HG03060 (cell line): ENCODE data around the gene POTEM.
"Not testable (repeated sequence)": the region's sequence is repeated elsewhere in the genome, so short reads cannot be mapped to it uniquely, and the experiment has no call there.

Source experiments
- ATAC-seq: cut with Tn5 transposase; IDR thresholded peaks from one replicate; pipeline ENCODE4 v1.9.1; 2021; ENCODE audit warnings: low read depth, moderate number of reproducible peaks; ENCODE audit not compliant: unreplicated experiment

The POTEM gene

GRCh38 chr14:18967134-18967533 lies at the start of gene POTEM:
POTEM (plus strand) TSS chr14:18967434; CDS start chr14:18967486, 52 bp downstream.
- not testable (repeated sequence) for ATAC-seq

DNA sequence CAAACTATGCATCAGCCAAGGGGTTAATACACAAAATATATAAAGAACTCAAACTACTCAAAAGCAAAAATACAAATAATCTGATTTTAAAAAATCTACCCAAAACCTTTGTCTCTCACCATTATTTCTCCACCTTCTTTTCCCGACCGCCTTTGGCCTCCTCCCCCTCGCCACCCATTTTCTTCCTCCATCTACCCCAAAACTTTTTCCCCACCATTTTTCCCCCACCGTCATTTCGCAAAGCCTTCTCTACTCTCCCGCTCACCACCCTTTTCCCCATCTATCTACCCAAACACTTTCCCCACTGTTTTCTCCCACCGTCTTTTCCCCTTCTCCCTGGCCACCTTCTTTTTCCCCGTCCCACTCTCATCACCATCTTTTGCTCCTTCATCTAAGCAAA lies 48.9 kb upstream of the POTEM start:
- not testable (repeated sequence) for ATAC-seq

DNA sequence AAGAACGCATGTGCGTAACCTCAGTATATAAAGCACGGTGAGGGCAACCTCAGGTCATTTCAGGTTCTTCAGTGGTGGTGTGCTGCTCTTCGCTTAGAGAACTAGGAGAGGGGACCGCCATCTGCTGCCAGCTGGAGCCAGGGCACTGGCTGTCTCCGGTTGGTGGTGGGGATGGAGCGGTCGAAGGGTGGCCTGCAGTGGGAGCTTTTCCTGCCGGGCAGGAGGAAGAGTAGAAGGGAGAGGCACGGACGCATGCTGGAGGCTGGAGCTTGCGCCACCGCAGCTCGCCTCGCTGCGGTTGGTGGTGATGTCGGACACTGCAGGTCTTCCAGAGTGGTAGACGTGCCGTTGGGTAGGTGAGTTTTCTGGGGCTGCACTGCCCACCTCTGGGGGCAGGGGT lies 47.2 kb upstream of the POTEM start:
- ATAC-seq = not testable (repeated sequence)

DNA sequence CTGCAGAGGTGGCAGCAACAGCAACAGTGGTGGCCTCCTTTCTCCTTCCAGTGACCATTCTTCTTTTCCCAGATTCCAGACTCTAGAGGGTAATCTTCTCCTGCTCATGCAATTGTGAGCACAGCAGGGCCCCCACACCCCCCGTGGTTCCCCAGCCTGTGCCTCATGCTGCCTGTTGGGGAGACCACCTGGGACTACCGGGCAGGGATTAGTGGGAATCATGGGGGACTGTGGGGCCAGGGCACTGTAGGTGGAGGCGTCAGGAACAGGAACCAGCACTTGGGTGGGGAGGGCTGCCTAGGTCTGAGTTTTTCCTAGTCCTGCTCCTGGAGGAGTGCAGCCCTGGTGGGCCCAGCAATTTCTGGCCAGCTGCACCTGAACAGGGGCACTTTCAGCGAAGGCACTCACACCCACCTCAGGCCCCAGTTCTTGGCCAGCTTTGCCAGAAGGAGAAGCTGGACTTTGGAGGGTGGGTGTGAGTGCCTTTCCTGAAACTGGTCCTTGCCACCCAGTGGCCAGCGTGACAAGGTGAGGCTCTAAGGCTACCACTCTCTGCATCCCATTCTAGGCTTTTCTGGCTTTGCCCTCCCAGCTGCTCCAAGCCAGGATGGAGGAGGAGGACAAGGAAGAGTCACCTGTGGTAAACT lies 46.1 kb upstream of the POTEM start:
- not testable (repeated sequence) for ATAC-seq

DNA sequence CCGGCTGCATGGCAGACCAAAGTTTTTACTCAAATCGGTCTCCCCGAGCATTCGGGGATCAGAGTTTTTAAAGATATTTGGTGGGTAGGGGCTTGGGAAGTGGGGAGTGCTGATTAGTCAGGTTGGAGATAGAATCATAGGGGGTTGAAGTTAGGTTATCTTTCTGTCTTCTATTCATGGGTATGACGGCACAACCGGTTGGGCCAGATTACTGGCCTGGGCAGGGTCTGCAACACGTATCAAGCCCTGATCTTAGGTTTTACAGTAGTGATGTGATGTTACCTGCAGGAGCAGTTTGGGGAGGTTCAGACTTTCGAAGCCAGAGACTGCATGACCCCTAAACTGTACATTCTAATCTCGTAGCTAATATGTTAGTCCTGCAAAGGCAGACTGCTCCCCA lies 30.4 kb upstream of the POTEM start:
- not testable (repeated sequence) for ATAC-seq

DNA sequence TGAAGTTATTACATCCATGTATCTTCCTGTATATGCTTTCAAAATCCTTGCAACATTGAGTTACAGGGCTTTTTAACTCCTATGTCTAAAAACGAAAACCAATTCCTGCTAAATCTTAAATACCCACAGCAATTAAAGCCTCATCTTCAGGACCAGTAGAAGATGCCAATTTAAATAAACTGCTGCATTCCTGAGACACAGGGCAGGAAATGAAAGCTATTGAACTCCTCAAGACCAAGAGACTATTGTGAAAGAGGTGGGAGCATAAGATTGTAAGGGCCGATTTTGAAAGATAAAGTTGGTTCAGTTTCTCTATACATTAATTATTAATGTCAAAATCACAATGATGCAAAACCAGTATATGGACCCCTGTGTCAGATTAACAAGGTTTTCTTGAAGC lies 28.5 kb upstream of the POTEM start:
- not testable (repeated sequence) for ATAC-seq

GRCh38 chr14:18949939-18950338 lies 17.3 kb upstream of the POTEM start:
- not testable (repeated sequence) for ATAC-seq

GRCh38 chr14:18953085-18953484 lies 14.1 kb upstream of the POTEM start:
- not testable (repeated sequence) for ATAC-seq

- not testable (repeated sequence) for ATAC-seq
Observed at GRCh38 chr14:18955816-18956215, 11.4 kb upstream of the POTEM start.

- not testable (repeated sequence) for ATAC-seq
Observed at GRCh38 chr14:18961576-18961975, 5.7 kb upstream of the POTEM start.

DNA sequence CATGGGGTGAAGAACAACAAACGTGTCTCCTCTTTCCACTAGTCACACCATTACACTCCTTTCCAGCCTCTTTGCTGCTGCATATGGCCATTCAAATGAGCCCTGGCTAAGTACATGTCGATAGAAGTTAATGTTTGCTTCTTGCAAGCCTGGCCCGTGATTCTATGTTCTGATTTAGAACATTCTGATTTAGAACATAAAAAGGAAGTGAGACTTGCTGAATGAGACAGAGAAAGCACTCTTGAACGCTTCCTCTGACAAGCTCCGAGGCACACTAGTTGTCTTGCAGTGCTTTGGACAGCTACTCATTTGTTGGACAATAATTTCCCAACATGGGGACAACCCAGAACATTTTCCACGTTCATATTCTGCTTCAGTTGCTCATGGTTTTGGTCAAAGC lies 5.1 kb upstream of the POTEM start:
- not testable (repeated sequence) for ATAC-seq

GRCh38 chr14:18963276-18963675 lies 4.0 kb upstream of the POTEM start:
- ATAC-seq = not testable (repeated sequence)

- not testable (repeated sequence) for ATAC-seq
Observed at GRCh38 chr14:18964878-18965277, 2.4 kb upstream of the POTEM start.

DNA sequence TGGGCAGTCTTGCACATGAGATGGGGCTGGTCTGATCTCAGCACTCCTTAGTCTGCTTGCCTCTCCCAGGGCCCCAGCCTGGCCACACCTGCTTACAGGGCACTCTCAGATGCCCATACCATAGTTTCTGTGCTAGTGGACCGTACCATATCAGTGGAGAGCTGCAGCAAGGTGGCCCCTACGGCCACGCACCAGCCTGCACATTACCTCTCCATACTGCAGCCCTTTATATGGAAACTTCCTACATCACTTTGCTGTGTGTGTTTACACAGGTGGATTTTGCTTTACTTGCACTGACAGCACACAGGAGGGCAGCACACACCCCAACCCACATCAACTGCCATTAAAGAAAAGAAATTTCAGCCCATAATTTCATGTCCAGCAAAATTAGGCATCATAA lies 35.3 kb downstream of the POTEM start:
- not testable (repeated sequence) for ATAC-seq

DNA sequence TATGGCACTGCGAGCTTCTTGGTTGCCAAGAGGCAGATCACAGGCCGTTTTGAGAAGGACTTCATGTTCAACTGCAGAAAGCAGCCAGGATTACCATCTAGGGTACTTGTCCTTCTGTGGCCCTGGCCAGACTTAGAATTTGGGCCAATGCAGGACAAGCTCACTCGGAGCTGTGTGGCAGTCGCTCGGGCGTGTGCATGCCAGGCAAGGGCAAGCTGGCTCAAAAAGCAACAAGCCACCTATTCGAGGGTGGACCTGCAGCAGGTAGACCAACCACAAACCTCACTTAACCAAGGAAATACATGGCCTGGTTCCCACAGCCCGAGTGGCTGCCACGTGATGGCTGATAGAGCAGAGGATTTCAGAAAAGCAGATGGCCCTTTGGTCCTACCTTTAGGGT lies 39.3 kb downstream of the POTEM start:
- not testable (repeated sequence) for ATAC-seq

DNA sequence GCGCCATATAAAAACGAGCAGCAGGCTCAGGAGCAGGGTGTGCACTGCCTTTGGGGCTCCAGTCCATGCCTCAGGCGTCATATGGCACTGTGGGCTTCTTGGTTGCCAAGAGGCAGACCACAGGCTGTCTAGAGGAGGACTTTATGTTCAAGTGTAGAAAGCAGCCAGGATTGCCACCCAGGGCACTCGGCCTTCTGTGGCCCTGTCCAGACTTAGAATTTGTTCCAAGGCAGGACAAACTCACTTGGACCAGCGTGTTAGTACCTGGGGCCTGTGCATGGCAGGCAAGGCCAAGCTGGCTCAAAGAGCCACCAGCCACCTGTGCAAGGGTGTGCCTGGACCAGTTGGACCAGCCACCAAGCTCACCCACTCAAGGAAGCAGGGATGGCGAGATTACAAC lies 40.4 kb downstream of the POTEM start:
- ATAC-seq = not testable (repeated sequence)

GRCh38 chr14:19011029-19011428 lies 43.8 kb downstream of the POTEM start:
- ATAC-seq = not testable (repeated sequence)

DNA sequence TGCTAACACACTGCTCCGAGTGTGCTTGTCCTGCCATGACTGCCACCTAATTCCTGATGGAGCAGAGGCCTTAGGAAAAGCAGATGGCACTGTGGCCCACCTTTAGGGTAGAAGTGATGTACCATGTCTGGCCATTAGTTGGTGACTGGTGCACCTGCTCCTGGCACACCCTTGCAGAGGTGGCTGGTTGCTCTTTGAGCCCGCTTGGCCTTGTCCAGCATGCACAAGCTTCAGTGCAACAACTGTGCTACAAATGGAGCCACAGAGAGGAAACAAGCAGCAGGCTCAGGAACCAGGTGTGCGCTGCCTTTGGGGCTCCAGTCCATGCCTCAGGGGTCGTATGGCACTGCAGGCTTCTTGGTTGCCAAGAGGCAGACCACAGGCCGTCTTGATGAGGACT lies 44.5 kb downstream of the POTEM start:
- not testable (repeated sequence) for ATAC-seq

DNA sequence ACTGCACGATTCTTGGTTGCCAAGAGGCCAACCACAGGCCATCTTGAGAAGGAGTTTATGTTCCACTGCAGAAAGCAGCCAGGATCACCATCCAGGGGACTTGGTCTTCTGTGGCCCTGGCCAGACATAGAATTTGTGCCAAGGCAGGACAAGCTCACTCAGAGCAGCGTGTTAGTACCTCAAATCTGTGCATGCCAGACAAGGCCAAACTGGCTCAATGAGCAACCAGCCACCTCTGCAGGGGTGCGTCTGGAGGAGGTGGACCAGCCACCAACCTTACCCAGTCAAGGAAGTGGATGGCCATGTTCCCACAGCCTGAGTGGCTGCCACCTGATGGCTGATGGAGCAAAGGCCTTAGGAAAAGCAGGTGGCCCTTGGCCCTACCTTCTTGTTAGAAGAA lies 48.0 kb downstream of the POTEM start:
- ATAC-seq = not testable (repeated sequence)

- ATAC-seq = not testable (repeated sequence)
Observed at GRCh38 chr14:19025080-19025589, 57.9 kb downstream of the POTEM start.

DNA sequence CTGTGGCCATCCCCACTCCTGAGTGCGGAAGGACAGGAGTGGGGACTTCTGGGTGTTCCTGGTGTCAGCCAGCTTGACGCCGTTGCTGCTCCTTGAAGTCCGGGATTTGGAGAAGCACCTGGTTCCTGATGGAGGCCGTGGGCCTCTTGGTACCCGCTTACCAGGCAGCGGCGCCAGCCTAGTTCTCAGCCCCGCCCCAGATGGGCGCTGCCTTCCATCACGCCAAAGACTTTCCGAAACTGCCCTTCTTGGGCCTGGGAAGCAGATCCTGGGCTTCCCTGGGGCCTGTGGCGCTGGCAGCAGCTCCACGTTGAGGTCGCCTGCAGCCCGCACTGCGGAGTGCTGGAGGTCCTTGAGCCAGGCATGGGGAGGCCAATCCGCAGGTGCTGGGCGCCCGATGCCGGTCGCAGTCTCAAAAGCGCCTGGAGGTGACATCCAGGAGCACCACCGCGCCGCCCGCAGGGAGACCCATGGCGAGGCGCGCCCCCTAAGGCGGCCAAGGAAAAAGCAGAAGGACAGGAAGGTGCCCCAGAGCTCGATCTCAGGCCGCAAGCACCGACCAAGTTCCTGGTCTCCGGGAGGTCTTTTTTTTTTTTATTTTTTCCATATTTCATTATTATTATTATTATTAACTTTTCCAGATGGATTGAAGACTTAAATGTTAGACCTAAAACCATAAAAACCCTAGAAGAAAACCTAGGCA lies 59.6 kb downstream of the POTEM start:
- not testable (repeated sequence) for ATAC-seq

DNA sequence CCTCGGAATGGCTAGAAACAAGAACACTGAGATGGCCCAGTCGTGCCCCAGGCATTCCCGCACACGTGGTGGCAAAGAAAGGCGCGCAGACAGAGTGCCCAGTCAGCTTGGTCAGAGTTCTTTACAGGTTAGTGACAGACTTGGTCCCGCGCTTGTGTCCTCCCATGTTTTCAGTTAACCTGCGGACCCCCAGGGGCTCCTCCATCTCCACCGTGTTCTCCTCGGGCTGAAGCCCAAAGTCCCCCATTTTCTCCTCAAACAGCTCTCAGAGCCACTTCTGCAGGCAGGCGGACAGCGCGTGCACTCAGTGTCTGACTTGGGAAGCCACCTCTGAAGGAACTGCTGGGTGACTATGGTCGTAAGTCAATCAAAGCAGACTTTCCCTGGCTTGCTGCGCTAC lies 60.7 kb downstream of the POTEM start:
- not testable (repeated sequence) for ATAC-seq
